ENCODE measurements around the gene CC2D1A. TPM values are rescaled to one million over a fixed set of nuclear protein-coding genes. Genes with fewer than 3 reads are reported as not detected.
"Not testable (repeated sequence)": the region's sequence is repeated elsewhere in the genome, so short reads cannot be mapped to it uniquely, and the experiment has no call there.

Gene CC2D1A
- total and polyA plus RNA-seq, 10 donors, result 13.0 to 40.1 (median 27.5) TPM

GRCh38 chr19:13965926-13966683, 60.1 kb downstream of the CC2D1A start:
- no peak for DNase-seq
- intact Hi-C loops (cut with DNase I; ENCODE audit: low total_unique reads), result no loop called here
- Histone ChIP-seq H3K4me3 (no peak overlapping the region), H3K9me3 (no peaks in the 10 kb centered on the region), H3K36me3 (peaks cover 0 to 100% (median 89%) of the 10 kb centered on the region in 6 donors), H3K27ac (no peak overlapping the region), H3K4me1 (no peaks in the 10 kb centered on the region), H3K27me3 (replicated peaks in 1 of 7) (no peaks in the 10 kb centered on the region)
- no peak for TF ChIP-seq CTCF (IDR thresholded peaks at IDR 0.05 in 8 of 11, conservative IDR thresholded peaks at IDR 0.05 in 3 of 11)
- no peak for TF ChIP-seq POLR2AphosphoS5 (IDR thresholded peaks at IDR 0.05)
- TF ChIP-seq POLR2A (IDR thresholded peaks at IDR 0.05), result no peak
- 95 to 98% (median 96%) methylated on average over 11 to 20 of the region's 20 CpGs for WGBS, 5 donors

- no peaks in the 10 kb centered on the region for H3K9me3 ChIP-seq
Observed at GRCh38 chr19:13966684-13967128, 60.7 kb downstream of the CC2D1A start.

GRCh38 chr19:13967206-13967605, 61.2 kb downstream of the CC2D1A start:
- 89 to 97% (median 95%) methylated on average over 8 of the region's 8 CpGs for WGBS, 5 donors
- H3K27me3 ChIP-seq (replicated peaks in 1 of 7); H3K4me1 ChIP-seq; H3K9me3 ChIP-seq; H3K4me3 ChIP-seq; intact Hi-C loops (cut with DNase I; ENCODE audit: low total_unique reads); H3K27ac ChIP-seq; DNase-seq: not testable (repeated sequence)
- peaks cover 0 to 100% (median 82%) of the 10 kb centered on the region in 6 donors for H3K36me3 ChIP-seq

More at GRCh38 chr19:13966684-13967128, 60.7 kb downstream of the CC2D1A start:
- intact Hi-C loops (cut with DNase I; ENCODE audit: low total_unique reads), result no loop called here
- Histone ChIP-seq H3K36me3 (peaks cover 0 to 100% (median 83%) of the 10 kb centered on the region in 6 donors), H3K27me3 (replicated peaks in 1 of 7) (no peaks in the 10 kb centered on the region), H3K27ac (no peak overlapping the region), H3K4me1 (no peaks in the 10 kb centered on the region), H3K4me3 (no peak overlapping the region)
- DNase-seq, result no peak
- no peak for TF ChIP-seq CTCF (IDR thresholded peaks at IDR 0.05 in 8 of 11, conservative IDR thresholded peaks at IDR 0.05 in 3 of 11)
- no peak for TF ChIP-seq POLR2A (IDR thresholded peaks at IDR 0.05)
- no peak for TF ChIP-seq POLR2AphosphoS5 (IDR thresholded peaks at IDR 0.05)
- 95 to 98% (median 96%) methylated on average over 7 to 14 of the region's 14 CpGs for WGBS, 5 donors

GRCh38 chr19:13968383-13968935, 62.5 kb downstream of the CC2D1A start:
- DNase-seq, result no peak
- H3K4me1 ChIP-seq, result no peaks in the 10 kb centered on the region

More at GRCh38 chr19:13968383-13968935, 62.5 kb downstream of the CC2D1A start:
- no peaks in the 10 kb centered on the region for H3K9me3 ChIP-seq
- 94 to 97% (median 96%) methylated on average over 11 to 22 of the region's 22 CpGs for WGBS, 5 donors
- no peak overlapping the region for H3K4me3 ChIP-seq
- no peak overlapping the region for H3K27ac ChIP-seq
- peaks cover 0 to 100% (median 79%) of the 10 kb centered on the region in 6 donors for H3K36me3 ChIP-seq
- intact Hi-C loops (cut with DNase I; ENCODE audit: low total_unique reads), result no loop called here
- H3K27me3 ChIP-seq (replicated peaks in 1 of 7), result no peaks in the 10 kb centered on the region
- no peak for TF ChIP-seq CTCF (IDR thresholded peaks at IDR 0.05 in 8 of 11, conservative IDR thresholded peaks at IDR 0.05 in 3 of 11)
- no peak for TF ChIP-seq POLR2AphosphoS5 (IDR thresholded peaks at IDR 0.05)
- TF ChIP-seq POLR2A (IDR thresholded peaks at IDR 0.05), result no peak

Measured in spleen (tissue), 11 donors.